B cell (primary cell): ENCODE measurements around the gene COQ10A. TPM values are rescaled to one million over a fixed set of nuclear protein-coding genes. Genes with fewer than 3 reads are reported as not detected.
"Not testable (repeated sequence)": the region's sequence is repeated elsewhere in the genome, so short reads cannot be mapped to it uniquely, and the experiment has no call there.

ENCODE experiments used
- ATAC-seq: fragments of 200-7000 bp; cut with Tn5 transposase; one replicate; pipeline ENCODE4 v1.10.0; 2021; ENCODE audit warnings: low read depth, mild to moderate bottlenecking, moderate number of reproducible peaks, moderate library complexity
- CTCF ChIA-PET: fragments of 350-600 bp; sonication (Branson Sonifier 250); formaldehyde crosslinking; loops from one replicate; lab custom pipeline; 2021; ENCODE audit warnings: antibody characterized with exemption, inconsistent platforms; lab: Charles Lee
- POLR2A ChIA-PET: fragments of 350-600 bp; sonication (Branson Sonifier 250); formaldehyde crosslinking; loops from one replicate; lab custom pipeline; 2021; ENCODE audit warnings: antibody characterized with exemption; lab: Charles Lee
- DNase-seq: peaks from one replicate; pipeline ENCODE4 v3.0.0; 2013
- H2AFZ ChIP-seq: 2 replicates; pipeline ENCODE4 v1.6.1; 2012; ENCODE audit warnings: mild to moderate bottlenecking, low read depth, low read length; ENCODE audit not compliant: insufficient read depth, poor library complexity, severe bottlenecking
- H3K27ac ChIP-seq, 2 donors: 1 replicate in 1 of 2; 2 replicates in 1 of 2; pipeline ENCODE4 v1.5.1; 2012 to 2013; ENCODE audit warnings: low read length in 2 of 2, mild to moderate bottlenecking in 2 of 2, moderate library complexity in 1 of 2
- H3K27me3 ChIP-seq, 4 experiments: fragments of 200-600 bp in 1 of 4; sonication (generic) in 1 of 4; replicated peaks in 1 of 4; 1 replicate in 2 of 4; 2 replicates in 2 of 4; pipeline versions ENCODE4 v1.6.1 to v1.7.0; 2013 to 2016; ENCODE audit warnings: low read length in 3 of 4, mild to moderate bottlenecking in 2 of 4, mixed read lengths in 1 of 4, moderate library complexity in 1 of 4; ENCODE audit not compliant: insufficient read depth in 4 of 4, control insufficient read depth in 3 of 4; ENCODE audit errors: control extremely low read depth in 1 of 4
- H3K36me3 ChIP-seq, 2 experiments: replicated peaks in 1 of 2; 1 replicate in 1 of 2; 2 replicates in 1 of 2; pipeline versions ENCODE4 v1.6.1 to v1.7.1; 2013; ENCODE audit warnings: low read length in 1 of 2; ENCODE audit not compliant: insufficient read depth in 2 of 2, control insufficient read depth in 1 of 2; ENCODE audit errors: control extremely low read depth in 1 of 2, extremely low read depth in 1 of 2
- H3K4me1 ChIP-seq, 2 donors: fragments of 200-600 bp in 1 of 2; sonication (generic) in 1 of 2; 1 replicate in 1 of 2; 2 replicates in 1 of 2; pipeline versions ENCODE4 v1.5.1 to v1.6.1; 2013 to 2017; ENCODE audit warnings: low read length in 2 of 2; ENCODE audit not compliant: control insufficient read depth in 2 of 2, insufficient read depth in 2 of 2
- H3K4me2 ChIP-seq: replicated peaks from 2 replicates; pipeline ENCODE3; 2012; ENCODE audit warnings: mild to moderate bottlenecking, low read depth, low read length; ENCODE audit not compliant: poor library complexity, severe bottlenecking
- H3K4me3 ChIP-seq, 5 experiments: fragments of 200-600 bp in 1 of 5; sonication (generic) in 1 of 5; 1 replicate in 3 of 5; 2 replicates in 2 of 5; pipeline versions ENCODE4 v1.5.1 to v1.7.0; 2011 to 2016; ENCODE audit warnings: low read length in 4 of 5, mild to moderate bottlenecking in 4 of 5, low read depth in 2 of 5, control low read depth in 1 of 5, moderate library complexity in 1 of 5; ENCODE audit not compliant: insufficient read depth in 1 of 5; ENCODE audit errors: control extremely low read depth in 1 of 5, extremely low read depth in 1 of 5
- H3K79me2 ChIP-seq: fragments of 200-600 bp; sonication (generic); one replicate; pipeline ENCODE4 v1.6.0; 2016; ENCODE audit warnings: low read length; ENCODE audit not compliant: control insufficient read depth, insufficient read depth
- H3K9ac ChIP-seq: fragments of 200-600 bp; sonication (generic); 2 replicates; pipeline ENCODE4 v1.6.1; 2017; ENCODE audit warnings: mild to moderate bottlenecking, low read length, moderate library complexity
- H3K9me3 ChIP-seq, 3 donors: one replicate each; pipeline versions ENCODE4 v1.6.1 to v1.7.1; 2013; ENCODE audit warnings: low read length in 2 of 3; ENCODE audit not compliant: control insufficient read depth in 2 of 3, insufficient read depth in 1 of 3; ENCODE audit errors: control extremely low read depth in 1 of 3
- H4K20me1 ChIP-seq: 2 replicates; pipeline ENCODE4 v1.6.0; 2012; ENCODE audit warnings: mild to moderate bottlenecking, low read length; ENCODE audit not compliant: insufficient read depth, control insufficient read depth, poor library complexity, severe bottlenecking
- H3K27ac Mint-ChIP-seq: one replicate; pipeline ENCODE4 v1.8.0; 2021; ENCODE audit warnings: mixed read lengths
- H3K27me3 Mint-ChIP-seq: one replicate; pipeline ENCODE4 v1.8.0; 2021; ENCODE audit warnings: mixed read lengths
- H3K4me1 Mint-ChIP-seq: one replicate; pipeline ENCODE4 v1.8.0; 2021; ENCODE audit warnings: mixed read lengths
- H3K4me3 Mint-ChIP-seq: one replicate; pipeline ENCODE4 v1.8.0; 2021; ENCODE audit warnings: mixed read lengths
- H3K9me3 Mint-ChIP-seq: one replicate; pipeline ENCODE4 v1.8.0; 2022; ENCODE audit warnings: mixed read lengths; ENCODE audit not compliant: insufficient read depth
- CTCF ChIP-seq: fragments of 200-600 bp; IDR thresholded peaks from one replicate; pipeline ENCODE4 v1.8.0; 2022; ENCODE audit warnings: antibody characterized with exemption, mild to moderate bottlenecking
- EZH2 ChIP-seq: IDR thresholded peaks from 2 replicates; pipeline ENCODE4 v1.6.1; 2012; ENCODE audit warnings: borderline replicate concordance, low read depth, mild to moderate bottlenecking, moderate library complexity, low read length; ENCODE audit not compliant: insufficient read depth, poor library complexity, severe bottlenecking
- WGBS: methylation state at CpG from one replicate; pipeline ENCODE4 v1.1.5; 2013; ENCODE audit warnings: missing lambda C conversion rate; ENCODE audit not compliant: insufficient coverage; 5-methylcytosine and 5-hydroxymethylcytosine counted together
- intact Hi-C: fragments of 100-400 bp; cut with micrococcal nuclease; formaldehyde crosslinking; loops from one replicate; pipeline ENCODE4 v1.10.0; 2022
- polyA plus RNA-seq: library from polyadenylated mRNA; depleted of rRNA; stranded (reverse); fragments of >200 nt; gene quantifications from 2 replicates; pipeline ENCODE4 v1.2.3, GENCODE V29; 2012
- total RNA-seq, 2 donors: library from RNA; stranded (reverse); fragments of 120-200 nt in 1 of 2; gene quantifications; 1 replicate in 1 of 2; 2 replicates in 1 of 2; pipeline versions ENCODE4 v1.2.3 to v1.2.4, GENCODE V29; 2013 to 2022

Gene COQ10A
- total and polyA plus RNA-seq, 2 donors (not counting 1 experiment from before 2014, with no cell fraction given), result 73.5 to 73.6 TPM

GRCh38 chr12:56266068-56266692 lies 562 bp upstream of the COQ10A start:
- WGBS, result 41% methylated on average over 9 of the region's 16 CpGs
- H3K9me3 ChIP-seq, H3K27me3 Mint-ChIP-seq, H4K20me1 ChIP-seq, H3K79me2 ChIP-seq, ATAC-seq, H3K27me3 ChIP-seq, H3K9me3 Mint-ChIP-seq, DNase-seq: not testable (repeated sequence)
- peaks cover 10 to 15% of the 10 kb centered on the region in 2 donors for H3K4me1 ChIP-seq
- H3K27ac Mint-ChIP-seq, result peak overlapping the region; percentile 95
- H3K4me3 Mint-ChIP-seq, result peak overlapping the region; percentile 91
- H2AFZ ChIP-seq, result peak overlapping the region; percentile 96
- peaks cover 2 to 13% of the 10 kb centered on the region in 2 experiments for H3K36me3 ChIP-seq
- peak overlapping the region; percentile 94 for H3K27ac ChIP-seq
- H3K4me1 Mint-ChIP-seq, result peaks cover 20% of the 10 kb centered on the region
- ChIA-PET POLR2A (interaction anchor here (0.6 to 1.6 kb wide), 10 partner anchors 8 to 115 kb away, joined by 3 to 12 read pairs (median 5); partner anchors contain the start of genes ANKRD52, CNPY2, RNF41 and SMARCC2), CTCF (interaction anchor here (0.7 to 3.0 kb wide), 14 partner anchors 14 to 527 kb away, joined by 3 to 16 read pairs (median 4); partner anchors contain the start of genes CNPY2, ESYT1, ORMDL2 and RNF41)
- peak overlapping the region; percentile 87 for H3K4me2 ChIP-seq
- H3K4me3 ChIP-seq, result peak overlapping the region; percentile 58 to 86 (median 75)
- intact Hi-C loops, result loop anchor here (1.0 to 2.0 kb wide), 6 partner anchors 42 to 198 kb away; partner anchors contain the start of genes NABP2 and ZC3H10
- H3K9ac ChIP-seq, result peak overlapping the region; percentile 92

- Histone ChIP-seq H3K27ac (peak overlapping the region; percentile 94), H3K9ac (peak overlapping the region; percentile 92), H3K9me3 (no peaks in the 10 kb centered on the region), H3K79me2 (no peaks in the 10 kb centered on the region), H3K27me3 (no peaks in the 10 kb centered on the region), H4K20me1 (no peaks in the 10 kb centered on the region), H3K4me2 (peak overlapping the region; percentile 87), H3K36me3 (peaks cover 2 to 21% of the 10 kb centered on the region in 2 experiments), H3K4me3 (peak overlapping the region; percentile 65 to 86 (median 75)), H2AFZ (peak overlapping the region; percentile 96), H3K4me1 (peaks cover 10 to 15% of the 10 kb centered on the region in 2 donors)
- ChIA-PET POLR2A (interaction anchor here (0.5 to 1.6 kb wide), 12 partner anchors 9 to 197 kb away, joined by 3 to 12 read pairs (median 5); partner anchors contain the start of genes ANKRD52, CNPY2, RNF41 and SMARCC2), CTCF (interaction anchor here (0.6 to 3.0 kb wide), 14 partner anchors 9 to 529 kb away, joined by 3 to 16 read pairs (median 4); partner anchors contain the start of genes ANKRD52, CNPY2, ESYT1 and RNF41)
- TF ChIP-seq EZH2 (no peak), CTCF (no peak)
- Mint-ChIP-seq H3K4me1 (peaks cover 20% of the 10 kb centered on the region), H3K27ac (peak overlapping the region; percentile 95), H3K27me3 (no peaks in the 10 kb centered on the region), H3K9me3 (no peaks in the 10 kb centered on the region), H3K4me3 (peak overlapping the region; percentile 91)
- intact Hi-C loops, result loop anchor here (1.0 to 2.0 kb wide), 8 partner anchors 9 to 149 kb away; partner anchors contain the start of genes ANKRD52, CS, STAT2 and ZC3H10
- WGBS, result 38% methylated on average over 20 of the region's 21 CpGs
- peak; percentile 23 for ATAC-seq
- no peak for DNase-seq
Observed at GRCh38 chr12:56267443-56268071, 815 bp downstream of the COQ10A start.
